GM20000 (cell line): ENCODE measurements around the gene CCDC24.

Source experiments
- DNase-seq: peaks from one replicate; pipeline ENCODE4 v3.0.0; 2012; ENCODE audit warnings: low spot score
- TF ChIP-seq, protein P1 (sequence below): IDR thresholded peaks from 2 replicates; pipeline ENCODE4 v1.5.1; 2012; ENCODE audit warnings: mild to moderate bottlenecking, control low read depth; ENCODE audit errors: extremely low read depth, missing control alignments

The CCDC24 gene

GRCh38 chr1:44038876-44039657 lies 47.7 kb downstream of the CCDC24 start:
- no peak for DNase-seq
- TF ChIP-seq, protein P1, sequence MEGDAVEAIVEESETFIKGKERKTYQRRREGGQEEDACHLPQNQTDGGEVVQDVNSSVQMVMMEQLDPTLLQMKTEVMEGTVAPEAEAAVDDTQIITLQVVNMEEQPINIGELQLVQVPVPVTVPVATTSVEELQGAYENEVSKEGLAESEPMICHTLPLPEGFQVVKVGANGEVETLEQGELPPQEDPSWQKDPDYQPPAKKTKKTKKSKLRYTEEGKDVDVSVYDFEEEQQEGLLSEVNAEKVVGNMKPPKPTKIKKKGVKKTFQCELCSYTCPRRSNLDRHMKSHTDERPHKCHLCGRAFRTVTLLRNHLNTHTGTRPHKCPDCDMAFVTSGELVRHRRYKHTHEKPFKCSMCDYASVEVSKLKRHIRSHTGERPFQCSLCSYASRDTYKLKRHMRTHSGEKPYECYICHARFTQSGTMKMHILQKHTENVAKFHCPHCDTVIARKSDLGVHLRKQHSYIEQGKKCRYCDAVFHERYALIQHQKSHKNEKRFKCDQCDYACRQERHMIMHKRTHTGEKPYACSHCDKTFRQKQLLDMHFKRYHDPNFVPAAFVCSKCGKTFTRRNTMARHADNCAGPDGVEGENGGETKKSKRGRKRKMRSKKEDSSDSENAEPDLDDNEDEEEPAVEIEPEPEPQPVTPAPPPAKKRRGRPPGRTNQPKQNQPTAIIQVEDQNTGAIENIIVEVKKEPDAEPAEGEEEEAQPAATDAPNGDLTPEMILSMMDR = no peak

- TF ChIP-seq, protein P1 = no peak
- DNase-seq = no peak
Measured at GRCh38 chr1:44040418-44040817, 49.0 kb downstream of the CCDC24 start.

DNA sequence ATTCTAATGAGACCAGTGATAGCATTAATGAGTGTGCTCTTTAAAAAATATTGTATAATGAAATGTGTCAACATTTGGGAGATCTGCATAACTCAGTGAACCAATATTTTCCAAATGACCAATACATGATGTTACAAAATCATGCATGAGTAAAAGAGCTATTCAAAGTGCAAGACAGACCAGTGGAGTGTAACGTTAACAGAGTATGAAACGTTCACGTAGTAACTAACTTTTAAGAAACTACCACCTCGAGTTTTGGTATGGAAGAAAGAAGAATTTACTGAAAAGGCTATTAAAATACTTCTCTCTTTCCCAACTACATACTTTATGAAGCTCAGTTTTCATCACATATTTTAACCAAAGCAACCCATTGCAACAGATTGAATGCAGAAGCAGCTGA lies 49.4 kb downstream of the CCDC24 start:
- no peak for DNase-seq
- TF ChIP-seq, protein P1 = no peak

- TF ChIP-seq, protein P1 = no peak
- no peak for DNase-seq
Measured at GRCh38 chr1:44043176-44044070, 52.0 kb downstream of the CCDC24 start.

DNA sequence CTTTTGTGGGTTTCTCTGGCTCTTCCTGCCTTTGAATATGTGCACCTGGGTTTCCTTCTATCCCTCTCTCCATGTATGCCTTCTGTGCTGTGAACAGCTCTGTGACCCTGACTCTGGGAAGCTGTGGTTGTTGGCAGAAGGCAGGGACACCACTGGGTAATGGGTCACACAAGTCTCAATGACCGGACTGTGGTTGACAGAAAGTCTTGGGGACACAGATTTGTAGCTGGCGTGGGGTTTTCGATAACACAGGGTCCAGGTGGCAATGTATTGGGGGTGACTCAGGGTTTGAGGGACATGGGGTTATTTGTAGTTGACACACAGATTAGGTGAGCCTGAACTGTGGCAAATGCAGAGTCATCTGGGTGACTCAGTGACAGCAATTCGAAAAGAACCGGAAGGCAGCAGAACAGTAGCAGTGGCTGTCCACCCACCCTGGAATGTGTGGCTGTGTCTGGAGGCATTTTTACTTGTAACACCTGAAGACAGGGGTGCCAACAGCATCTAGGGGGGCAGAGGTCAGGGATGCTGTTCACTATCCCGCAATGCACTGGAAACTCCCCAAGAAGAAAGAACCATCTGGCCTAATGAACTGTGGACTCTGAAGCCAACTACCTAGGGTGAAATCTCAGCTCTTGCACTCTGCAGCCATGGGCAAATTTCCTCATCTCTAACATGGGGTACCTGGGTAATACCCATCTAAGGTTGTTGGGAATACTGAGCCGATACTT lies 52.8 kb downstream of the CCDC24 start:
- no peak for DNase-seq
- TF ChIP-seq, protein P1 = no peak

DNA sequence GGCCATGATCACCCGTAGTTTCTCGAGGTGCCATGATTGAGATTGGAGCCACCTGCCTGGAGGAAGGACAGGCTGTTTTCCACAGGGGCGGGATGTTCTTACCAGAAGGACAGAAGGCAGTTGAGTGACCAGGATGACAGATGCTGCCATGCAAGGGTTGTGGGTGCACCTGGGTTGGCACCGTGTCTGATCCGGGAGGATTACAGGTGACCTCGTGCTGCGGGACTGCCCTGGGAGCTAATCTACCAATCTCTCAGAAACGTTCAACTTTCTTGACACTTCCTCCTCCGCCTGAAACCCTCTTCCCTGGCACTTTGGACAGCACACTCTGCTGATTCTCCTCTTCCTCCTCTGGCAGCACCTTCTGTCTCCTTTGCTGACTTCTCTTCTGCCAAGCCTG lies 53.7 kb downstream of the CCDC24 start:
- DNase-seq = no peak
- TF ChIP-seq, protein P1 = no peak
